Measurements from ENCODE around the gene EVL.
"Not testable (repeated sequence)": the region's sequence is repeated elsewhere in the genome, so short reads cannot be mapped to it uniquely, and the experiment has no call there.

The EVL gene

DNA sequence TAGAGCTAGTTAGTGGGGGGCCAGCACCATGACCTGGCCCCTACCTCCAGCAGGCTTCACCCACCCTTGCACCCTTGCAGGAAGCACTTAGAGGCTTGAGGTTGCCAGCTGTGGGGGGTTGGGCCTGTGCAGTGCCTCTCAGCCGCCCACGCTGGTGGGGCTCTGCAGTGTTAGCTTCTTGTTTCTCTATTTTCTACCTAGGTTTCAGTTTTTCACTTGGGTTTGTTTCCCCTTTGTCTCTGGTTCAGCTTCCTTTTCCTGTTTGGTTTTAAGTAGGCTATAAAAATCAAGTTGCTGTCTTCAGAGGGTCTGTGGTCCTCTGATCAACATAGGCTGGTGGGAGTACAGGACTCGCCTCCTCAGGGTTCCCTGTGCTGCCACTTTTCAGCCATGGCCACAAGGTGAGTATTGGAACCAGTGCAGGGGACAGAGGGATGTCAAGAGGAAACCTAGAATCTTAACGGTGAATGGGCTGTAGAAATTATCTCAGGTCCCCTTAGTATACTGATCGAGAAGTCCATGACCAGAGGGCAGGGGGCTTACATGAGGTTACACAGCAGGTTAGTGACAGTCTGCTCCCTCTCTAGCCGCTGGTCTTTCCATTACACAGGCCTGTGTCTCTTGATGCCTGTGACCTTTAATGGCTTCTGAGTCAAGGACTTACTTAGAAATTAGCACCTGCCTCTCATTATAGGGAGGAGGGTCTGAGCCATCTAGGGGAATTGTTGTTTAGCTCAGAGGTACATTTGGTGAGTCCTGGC lies at the start of gene EVL:
TSS of gene EVL (plus strand) at position 312 of the 761 bp plus-strand sequence. CDS start at position 391, 79 bp downstream.
- peak; percentile 80 for DNase-seq

GRCh38 chr14:100017553-100017952 lies 47.7 kb upstream of the EVL start:
- DNase-seq = no peak

DNA sequence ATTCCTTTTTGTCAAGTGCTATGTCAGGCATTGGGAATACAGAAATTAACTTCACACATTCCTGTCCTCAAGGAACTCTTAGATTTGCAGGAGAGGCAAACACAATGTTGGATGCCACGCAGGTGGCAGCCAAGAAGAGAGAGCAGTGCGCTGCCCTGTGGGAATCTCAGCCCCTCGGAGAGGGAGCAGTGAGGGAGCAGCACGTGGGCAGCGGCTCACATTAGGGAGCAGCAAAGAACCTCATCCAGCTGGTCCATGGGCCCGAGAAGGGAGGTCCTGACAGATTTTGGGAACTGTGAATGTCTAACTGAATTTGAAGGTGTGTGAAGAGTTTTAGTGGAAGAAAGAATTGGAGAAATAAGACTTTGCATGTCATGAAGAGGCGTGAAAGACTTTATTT lies 47.2 kb upstream of the EVL start:
- DNase-seq = no peak

- DNase-seq = no peak
These were observed 46.7 kb upstream of the EVL start for GRCh38 chr14:100018482-100018881.

- no peak for DNase-seq
These were observed 46.0 kb upstream of the EVL start for GRCh38 chr14:100019156-100019744.

- no peak for DNase-seq
These were observed 44.6 kb upstream of the EVL start for GRCh38 chr14:100020629-100021028.

DNA sequence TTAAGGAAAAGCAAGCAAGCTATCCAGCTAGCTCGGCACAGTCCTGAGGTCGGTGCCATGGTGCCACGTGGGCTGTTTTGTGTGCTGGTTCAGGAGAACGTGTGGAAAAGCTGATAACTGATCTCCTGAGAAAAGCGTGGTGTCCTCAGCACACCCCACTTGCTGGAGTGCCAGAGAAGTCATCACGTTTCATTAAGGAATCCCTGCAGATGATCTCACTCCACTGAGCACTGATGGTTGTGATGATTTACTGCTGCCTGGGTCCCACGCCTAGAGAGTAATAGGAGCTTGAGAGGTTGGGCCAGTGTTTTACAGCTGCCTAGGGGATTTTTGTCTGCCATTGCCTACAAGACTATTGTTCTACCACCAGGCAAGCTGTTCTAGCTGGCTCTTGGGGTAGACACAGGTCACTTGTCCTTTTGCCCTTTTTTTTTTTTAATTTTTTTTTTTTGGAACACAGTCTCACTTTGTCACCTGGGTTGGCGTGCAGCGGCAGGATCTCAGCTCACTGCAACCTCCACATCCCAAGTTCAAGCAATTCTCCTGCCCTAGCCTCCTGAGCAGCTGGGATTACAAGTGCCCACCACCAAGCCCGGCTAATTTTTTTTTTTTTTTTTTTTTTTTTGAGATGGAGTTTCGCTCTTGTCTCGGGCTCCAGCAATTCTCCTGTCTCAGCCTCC lies 42.3 kb upstream of the EVL start:
- DNase-seq = no peak

GRCh38 chr14:100025111-100025510 lies 40.1 kb upstream of the EVL start:
- DNase-seq = no peak

GRCh38 chr14:100027771-100028490 lies 37.3 kb upstream of the EVL start:
- DNase-seq = no peak

DNA sequence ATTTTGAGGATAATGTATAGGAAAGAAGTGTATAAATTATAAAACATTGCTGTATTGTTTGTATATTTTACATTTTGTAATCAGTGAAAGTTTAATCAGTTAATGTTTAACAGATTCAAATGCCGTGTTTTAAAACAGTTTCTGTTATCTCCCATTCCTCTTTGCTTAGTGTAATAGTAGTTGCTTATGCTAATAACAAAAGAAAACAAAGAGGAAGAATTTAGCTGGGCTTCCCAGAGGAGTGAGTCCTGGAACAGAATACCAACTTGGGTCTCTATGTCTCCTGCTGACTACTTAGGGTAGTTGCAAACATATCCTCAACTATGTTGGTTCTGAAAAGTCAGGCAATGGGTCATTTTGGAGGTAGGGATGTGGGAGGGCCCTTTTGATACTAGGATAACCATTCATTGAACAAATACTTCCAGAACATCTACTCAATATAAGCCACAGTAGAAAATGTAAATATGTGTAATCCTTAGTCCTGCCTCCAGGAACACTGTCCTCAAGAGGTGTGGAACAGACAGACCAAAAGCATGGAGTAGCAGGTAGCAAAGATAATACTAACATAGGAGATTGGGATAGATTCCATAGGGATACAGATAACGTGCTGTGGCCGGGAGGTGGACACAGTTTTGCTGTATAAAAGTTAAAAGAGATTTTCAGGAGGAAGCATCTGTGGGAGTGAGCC lies 36.1 kb upstream of the EVL start:
- DNase-seq = no peak

GRCh38 chr14:100030006-100030405 lies 35.2 kb upstream of the EVL start:
- not testable (repeated sequence) for DNase-seq

DNA sequence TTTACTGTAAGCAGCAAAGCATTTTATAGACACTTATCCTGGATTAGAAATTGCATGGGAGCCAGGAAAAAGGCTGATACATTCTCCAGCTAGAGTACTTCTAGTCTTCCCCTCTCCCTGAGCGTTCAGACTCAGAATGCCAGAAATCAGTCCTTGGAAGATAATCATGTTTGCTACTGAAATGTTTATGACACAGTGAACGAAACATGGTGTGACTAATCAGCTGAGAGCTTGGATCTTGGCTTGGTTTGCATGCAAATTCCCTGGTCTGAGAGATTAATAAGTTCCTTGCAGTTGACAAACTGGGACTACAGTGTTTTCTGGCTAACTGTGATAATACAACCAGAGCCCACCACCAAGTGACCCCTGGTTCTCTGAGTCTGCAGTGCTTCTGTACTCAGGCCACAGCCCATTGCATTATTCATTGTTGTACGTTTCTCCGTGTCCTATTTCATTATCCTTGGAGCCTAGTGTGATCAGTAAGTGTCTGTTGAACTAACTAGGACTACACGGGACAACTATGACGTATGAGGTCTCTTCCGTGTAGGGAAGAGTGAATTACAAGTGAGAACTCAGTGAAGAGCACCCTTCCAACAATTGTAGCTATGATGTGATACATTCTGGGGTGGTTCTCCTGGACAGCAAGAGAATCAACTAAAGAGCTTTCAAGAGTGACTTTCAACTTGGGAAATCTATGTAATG lies 34.6 kb upstream of the EVL start:
- no peak for DNase-seq

DNA sequence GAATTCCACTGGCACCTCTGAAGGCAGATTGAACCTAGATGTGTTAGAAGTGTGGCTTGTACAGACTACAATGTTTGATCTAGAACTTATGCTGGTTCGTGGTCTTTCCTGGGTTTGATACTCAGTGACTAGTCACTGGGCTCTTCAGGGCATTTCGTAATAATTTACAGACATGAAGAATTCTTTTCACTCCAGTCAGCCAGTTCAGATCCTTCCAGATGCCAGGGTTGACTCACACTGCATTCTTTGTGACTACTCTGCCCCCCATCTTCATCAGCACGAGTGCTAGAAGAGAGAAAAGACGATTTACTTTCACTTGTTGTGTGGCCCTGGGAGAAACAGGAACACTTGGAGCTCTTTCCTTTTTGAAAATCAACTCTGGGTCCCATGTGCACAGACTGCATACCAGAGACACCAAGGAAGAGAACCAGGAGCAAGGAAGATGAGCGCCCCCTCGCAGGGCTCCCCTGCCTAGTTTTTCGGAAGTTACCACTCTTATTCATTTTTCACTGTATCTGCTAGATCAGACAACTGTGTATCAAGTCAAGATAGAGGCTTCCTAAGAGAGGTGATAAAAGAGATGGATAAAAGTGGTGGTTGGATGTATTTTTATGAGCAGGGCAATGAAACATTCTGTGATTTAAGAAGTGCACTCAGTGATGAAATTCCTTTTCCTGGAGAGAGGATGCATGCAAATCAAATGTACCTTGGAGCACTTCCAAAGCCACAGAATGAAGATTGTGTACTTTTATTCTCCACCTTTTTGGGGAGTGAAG lies 33.5 kb upstream of the EVL start:
- no peak for DNase-seq

DNA sequence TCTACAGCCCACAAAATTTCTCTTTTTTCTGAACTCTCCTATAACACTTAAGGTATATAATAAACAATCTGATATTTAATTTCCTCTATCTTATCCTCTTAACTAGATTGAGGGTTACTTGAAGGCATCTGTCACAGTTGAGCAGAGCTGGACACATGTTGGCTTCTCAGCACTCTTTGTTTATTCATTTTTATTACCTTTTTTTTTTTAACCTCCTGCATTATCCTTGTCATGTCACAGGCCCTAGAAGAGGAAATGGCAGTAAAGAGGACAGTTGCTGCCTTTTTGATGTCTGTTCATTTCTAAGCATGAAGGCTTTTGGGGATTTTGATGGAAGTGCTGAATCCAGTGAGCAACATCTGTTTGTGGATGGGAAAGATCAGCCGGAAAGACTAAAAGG lies 32.5 kb upstream of the EVL start:
- no peak for DNase-seq

- no peak for DNase-seq
These were observed 31.7 kb upstream of the EVL start for GRCh38 chr14:100033347-100034075.

GRCh38 chr14:100034468-100034867 lies 30.8 kb upstream of the EVL start:
- no peak for DNase-seq

DNA sequence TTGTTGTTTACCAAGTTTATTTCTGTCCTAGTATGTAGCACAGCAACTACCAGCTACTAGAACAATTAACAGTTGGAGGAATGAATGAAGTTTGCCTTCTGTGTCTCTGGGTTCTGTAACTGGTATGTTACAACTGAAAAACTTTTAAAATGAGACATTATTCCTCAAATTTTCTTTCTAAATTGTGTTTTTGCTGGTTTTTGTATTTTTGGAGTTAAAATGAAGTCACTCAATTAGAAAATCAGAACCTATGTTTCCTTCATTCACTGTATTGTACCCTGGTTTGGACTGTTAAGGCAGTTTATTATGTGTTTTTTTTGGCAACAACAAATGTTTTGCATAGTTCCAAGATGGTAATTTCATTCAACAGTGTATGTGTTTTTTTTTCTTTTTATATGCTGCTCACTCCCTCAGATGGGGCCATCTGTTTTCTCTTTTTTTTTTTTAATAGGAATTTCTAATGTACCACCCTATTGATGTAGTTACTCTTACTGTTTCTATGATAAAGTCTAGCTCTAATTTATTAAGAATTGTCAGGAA lies 30.2 kb upstream of the EVL start:
- DNase-seq = no peak

GRCh38 chr14:100035700-100036099 lies 29.5 kb upstream of the EVL start:
- no peak for DNase-seq

DNA sequence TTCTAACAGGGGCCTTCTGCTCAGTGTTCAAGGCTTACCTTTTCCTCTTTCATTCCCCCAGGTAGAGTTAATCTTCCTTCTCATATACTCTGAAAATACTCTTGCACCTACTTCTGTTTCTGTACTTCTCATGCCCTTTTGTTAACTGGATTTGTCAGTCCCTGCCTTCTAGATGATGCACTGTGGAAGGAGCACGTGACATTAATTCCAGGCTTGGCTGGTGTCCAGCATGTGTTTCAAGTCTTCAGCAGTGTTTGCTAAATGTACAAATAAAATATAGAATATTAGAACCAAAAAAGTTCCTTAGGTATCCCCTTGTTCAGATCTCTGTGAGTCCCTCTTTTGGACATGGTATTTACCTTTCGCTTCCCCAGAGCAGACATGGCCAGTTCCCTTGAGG lies 27.9 kb upstream of the EVL start:
- DNase-seq = no peak

- no peak for DNase-seq
These were observed 27.2 kb upstream of the EVL start for GRCh38 chr14:100038065-100038464.
